Jurkat, Clone E6-1 (cell line): ENCODE results near the gene XKR3.
"Not testable (repeated sequence)": the region's sequence is repeated elsewhere in the genome, so short reads cannot be mapped to it uniquely, and the experiment has no call there.

Experiments
- DNase-seq: peaks from one replicate; pipeline ENCODE4 v3.0.0-alpha.2; 2011; ENCODE audit warnings: low read depth, low spot score
- H3K4me3 ChIP-seq: 2 replicates; pipeline ENCODE4 v1.5.1; 2011; ENCODE audit warnings: mild to moderate bottlenecking, low read length, control low read depth, moderate library complexity

XKR3 gene

DNA sequence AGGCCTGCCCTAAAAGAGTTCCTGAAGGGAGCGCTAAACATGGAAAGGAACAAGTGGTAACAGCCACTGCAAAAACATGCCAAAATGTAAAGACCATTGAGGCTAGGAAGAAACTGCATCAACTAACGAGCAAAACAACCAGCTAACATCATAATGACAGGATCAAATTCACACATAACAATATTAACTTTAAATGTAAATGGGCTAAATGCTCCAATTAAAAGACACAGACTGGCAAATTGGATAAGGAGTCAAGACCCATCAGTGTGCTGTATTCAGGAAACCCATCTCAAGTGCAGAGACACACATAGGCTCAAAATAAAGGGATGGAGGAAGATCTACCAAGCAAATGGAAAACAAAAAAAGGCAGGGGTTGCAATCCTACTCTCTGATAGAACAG is 57.3 kb downstream of the XKR3 start:
- not testable (repeated sequence) for H3K4me3 ChIP-seq, DNase-seq

DNA sequence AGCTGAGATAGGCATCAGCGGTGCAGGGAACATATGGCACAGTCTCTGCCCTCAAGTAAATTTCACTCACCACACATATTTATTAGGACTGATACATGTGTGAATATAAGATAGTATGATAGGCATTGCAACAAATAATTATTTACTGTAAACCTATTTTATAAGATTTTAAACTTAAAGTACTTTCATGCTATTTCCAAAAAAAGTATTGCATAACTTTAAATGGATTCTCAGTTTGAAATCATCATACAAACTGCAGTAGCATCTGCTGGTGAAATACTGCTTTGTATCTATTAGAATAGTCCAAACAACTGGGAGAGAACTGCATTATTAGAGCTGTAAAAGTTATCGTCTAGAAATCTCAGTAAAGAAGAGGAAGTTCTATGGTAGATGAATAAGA is 63.0 kb downstream of the XKR3 start:
- H3K4me3 ChIP-seq, DNase-seq: not testable (repeated sequence)

- not testable (repeated sequence) for DNase-seq, H3K4me3 ChIP-seq
Measured at GRCh38 chr22:16760416-16760815, 64.8 kb downstream of the XKR3 start.

DNA sequence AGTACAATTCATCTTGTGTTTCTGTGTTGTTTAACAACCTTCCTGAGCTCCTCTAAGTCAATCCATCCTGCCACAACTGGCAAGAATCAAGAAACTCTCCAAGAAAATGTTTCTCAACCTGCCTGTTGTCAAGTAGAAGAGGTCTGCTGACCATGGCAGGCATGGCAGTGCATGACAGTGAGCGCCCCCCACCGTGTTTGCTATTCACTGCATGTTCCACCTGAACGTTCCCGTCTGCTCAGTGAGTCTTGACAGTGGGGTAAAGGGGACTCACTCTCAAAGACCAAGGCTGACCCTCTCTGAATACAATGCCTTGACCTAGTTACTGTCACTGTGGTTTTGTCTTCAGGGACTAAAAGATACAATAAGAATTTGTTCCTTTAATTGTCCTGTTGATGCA is 75.9 kb downstream of the XKR3 start:
- DNase-seq, H3K4me3 ChIP-seq: not testable (repeated sequence)

- DNase-seq, H3K4me3 ChIP-seq: not testable (repeated sequence)
Measured at GRCh38 chr22:16748160-16748929, 76.9 kb downstream of the XKR3 start.

GRCh38 chr22:16747266-16748159 is 77.7 kb downstream of the XKR3 start:
- H3K4me3 ChIP-seq, DNase-seq: not testable (repeated sequence)

DNA sequence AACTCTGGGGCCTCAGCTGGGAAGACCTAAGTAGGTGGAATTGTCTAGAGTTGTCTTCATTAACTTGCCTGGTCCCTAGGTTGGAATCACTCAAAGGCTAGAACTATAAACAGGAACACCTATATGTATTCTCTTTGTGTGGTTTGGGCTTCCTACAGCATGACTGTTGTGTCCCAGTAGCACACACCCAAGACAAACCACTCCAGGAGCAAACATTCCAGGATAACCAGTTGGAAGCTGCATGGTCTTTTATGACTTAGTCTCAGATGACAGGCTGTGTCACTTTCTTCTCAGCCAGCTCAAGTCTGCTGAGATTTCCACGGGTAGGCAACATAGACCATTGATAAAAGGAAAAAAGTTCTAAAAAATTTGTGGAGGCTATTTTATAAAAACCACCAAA is 90.9 kb downstream of the XKR3 start:
- not testable (repeated sequence) for H3K4me3 ChIP-seq, DNase-seq
